Kidney epithelial cell (primary cell): ENCODE results near the gene UTF1. TPM values are rescaled to one million over a fixed set of nuclear protein-coding genes. Genes with fewer than 3 reads are reported as not detected.

Experiments
- DNase-seq: peaks from one replicate; pipeline ENCODE4 v3.0.0-alpha.2; 2010; ENCODE audit warnings: low read depth
- H3K27me3 ChIP-seq: 2 replicates; pipeline ENCODE4 v1.6.0; 2011; ENCODE audit warnings: low read length; ENCODE audit not compliant: control insufficient read depth, insufficient read depth
- H3K36me3 ChIP-seq: 2 replicates; pipeline ENCODE4 v1.5.1; 2011; ENCODE audit warnings: low read length; ENCODE audit not compliant: control insufficient read depth, insufficient read depth
- H3K4me3 ChIP-seq: 2 replicates; pipeline ENCODE4 v1.5.1; 2011; ENCODE audit warnings: low read depth, mild to moderate bottlenecking, control low read depth, low read length
- CTCF ChIP-seq: IDR thresholded peaks from 2 replicates; pipeline ENCODE4 v1.5.1; 2011; ENCODE audit warnings: mild to moderate bottlenecking, moderate library complexity, low read length, control low read depth, inconsistent platforms; ENCODE audit not compliant: insufficient read depth, poor library complexity, severe bottlenecking
- total RNA-seq: library from RNA; depleted of rRNA; stranded (reverse); fragments of >200 nt; gene quantifications from 2 replicates; pipeline ENCODE4 v1.2.3, GENCODE V29; 2015

The UTF1 gene
- total RNA-seq, 1 donor from 2014 or later = not detected

- H3K36me3 ChIP-seq = no peaks in the 10 kb centered on the region
- no peak for TF ChIP-seq CTCF
- H3K4me3 ChIP-seq = no peak overlapping the region
- DNase-seq = no peak
- H3K27me3 ChIP-seq = no peaks in the 10 kb centered on the region
Observed at GRCh38 chr10:133268532-133268931, 38.5 kb downstream of the UTF1 start.

- Histone ChIP-seq H3K4me3 (no peak overlapping the region), H3K27me3 (no peaks in the 10 kb centered on the region), H3K36me3 (no peaks in the 10 kb centered on the region)
- TF ChIP-seq CTCF = no peak
- DNase-seq = no peak
Observed at GRCh38 chr10:133269367-133269766, 39.4 kb downstream of the UTF1 start.

GRCh38 chr10:133270204-133270603 lies 40.2 kb downstream of the UTF1 start:
- TF ChIP-seq CTCF = no peak
- H3K36me3 ChIP-seq = no peaks in the 10 kb centered on the region
- no peak overlapping the region for H3K4me3 ChIP-seq
- DNase-seq = no peak
- peaks cover 2% of the 10 kb centered on the region for H3K27me3 ChIP-seq

GRCh38 chr10:133270773-133271297 lies 40.8 kb downstream of the UTF1 start:
- H3K4me3 ChIP-seq = no peak overlapping the region
- TF ChIP-seq CTCF = no peak
- H3K36me3 ChIP-seq = no peaks in the 10 kb centered on the region
- peaks cover 7% of the 10 kb centered on the region for H3K27me3 ChIP-seq
- no peak for DNase-seq

- DNase-seq = no peak
- H3K27me3 ChIP-seq = peaks cover 12% of the 10 kb centered on the region
- no peaks in the 10 kb centered on the region for H3K36me3 ChIP-seq
- TF ChIP-seq CTCF = no peak
- H3K4me3 ChIP-seq = no peak overlapping the region
Observed at GRCh38 chr10:133271521-133272300, 41.7 kb downstream of the UTF1 start.
